ENCODE results near the gene RTP5.

- TF ChIP-seq CTCF (IDR thresholded peaks at IDR 0.05) (no peak), POLR2A (IDR thresholded peaks at IDR 0.05) (no peak)
Observed at GRCh38 chr2:241911551-241911950, 42.0 kb downstream of the RTP5 start.

Measured in upper lobe of left lung (tissue), 4 donors.